HepG2 (cell line): ENCODE results near the gene NUDT13. TPM values are rescaled to one million over a fixed set of nuclear protein-coding genes. Genes with fewer than 3 reads are reported as not detected.

Source experiments
- BRD4 ChIP-seq: sonication (generic); formaldehyde crosslinking; IDR thresholded peaks from 2 replicates; pipeline ENCODE4 v1.4.0; 2020; ENCODE audit warnings: missing genetic modification reagents
- MYC ChIP-seq: sonication (generic); formaldehyde crosslinking; IDR thresholded peaks from 2 replicates; pipeline ENCODE4 v1.9.0; 2021; ENCODE audit warnings: missing genetic modification reagents, borderline replicate concordance
- PAX8 ChIP-seq: sonication (generic); formaldehyde crosslinking; IDR thresholded peaks from 2 replicates; pipeline ENCODE4 v1.8.0; 2022; ENCODE audit warnings: mild to moderate bottlenecking, missing genetic modification reagents, borderline replicate concordance
- SNRNP70 ChIP-seq: fragments of 200-400 bp; formaldehyde crosslinking; IDR thresholded peaks from 2 replicates; pipeline ENCODE4 v1.6.1; 2017; ENCODE audit warnings: mild to moderate bottlenecking, low read depth, low read length, moderate library complexity
- SRSF1 ChIP-seq: fragments of 200-400 bp; formaldehyde crosslinking; optimal IDR thresholded peaks from 2 replicates; pipeline ENCODE3; 2017; ENCODE audit warnings: mild to moderate bottlenecking, low read depth, low read length, moderate library complexity
- TBL1XR1 ChIP-seq: fragments of 150-350 bp; IDR thresholded peaks from 2 replicates; pipeline ENCODE4 v1.6.1; 2014; ENCODE audit warnings: borderline replicate concordance, low read length; ENCODE audit not compliant: partially characterized antibody
- YY1 ChIP-seq: IDR thresholded peaks from 2 replicates; pipeline ENCODE4 v1.6.1; 2011; ENCODE audit warnings: low read length, low read depth, moderate library complexity, mild to moderate bottlenecking; ENCODE audit not compliant: insufficient read depth, insufficient replicate concordance
- ZBTB10 ChIP-seq: sonication (generic); formaldehyde crosslinking; IDR thresholded peaks from 2 replicates; pipeline ENCODE4 v1.4.0; 2020; ENCODE audit warnings: missing genetic modification reagents, borderline replicate concordance
- ZIK1 ChIP-seq: sonication (generic); formaldehyde crosslinking; IDR thresholded peaks from 2 replicates; pipeline ENCODE4 v1.5.0; 2020; ENCODE audit warnings: mild to moderate bottlenecking, low read depth, missing genetic modification reagents, borderline replicate concordance
- ZKSCAN1 ChIP-seq: fragments of 150-350 bp; IDR thresholded peaks from 2 replicates; pipeline ENCODE4 v1.6.1; 2014; ENCODE audit warnings: low read length
- ZNF282 ChIP-seq: fragments of 450-650 bp; IDR thresholded peaks from 2 replicates; pipeline ENCODE4 v1.6.1; 2018; ENCODE audit not compliant: partially characterized antibody
- ZNF350 ChIP-seq: sonication (generic); formaldehyde crosslinking; IDR thresholded peaks from 2 replicates; pipeline ENCODE4 v1.4.0; 2020; ENCODE audit warnings: mild to moderate bottlenecking, low read depth, missing genetic modification reagents, borderline replicate concordance
- ZNF367 ChIP-seq: sonication (generic); formaldehyde crosslinking; IDR thresholded peaks from 2 replicates; pipeline ENCODE4 v1.4.0; 2020; ENCODE audit warnings: missing genetic modification reagents, borderline replicate concordance
- polyA plus RNA-seq, 8 experiments: library from polyadenylated mRNA; depleted of rRNA in 3 of 8; stranded (reverse) in 7 of 8; unstranded in 1 of 8; fragments of >200 nt; fragmentation: Illumina TruSeq in 4 of 8; extraction: Trizol in 4 of 8; gene quantifications; 2 replicates each; pipeline versions ENCODE4 v1.2.1 to v1.2.3, GENCODE V29; 2011 to 2016; ENCODE audit warnings: low read depth in 4 of 8, missing spikeins in 1 of 8, mixed read lengths in 1 of 8; ENCODE audit not compliant: insufficient read depth in 1 of 8
- total RNA-seq, 5 experiments: library from RNA; depleted of rRNA; stranded (reverse); fragments of >200 nt; fragmentation: Illumina TruSeq; extraction: Trizol; gene quantifications; 2 replicates each; pipeline ENCODE4 v1.2.3, GENCODE V29; 2016; ENCODE audit warnings: low read depth in 1 of 5
- TF ChIP-seq, protein P1 (sequence below): sonication (generic); formaldehyde crosslinking; IDR thresholded peaks from 2 replicates; pipeline ENCODE4 v1.4.0; 2020; ENCODE audit warnings: mild to moderate bottlenecking, missing genetic modification reagents
- TF ChIP-seq, protein P2 (sequence below): IDR thresholded peaks from 2 replicates; pipeline ENCODE4 v1.6.1; 2016; ENCODE audit warnings: low read depth, missing genetic modification reagents, missing compliant biosample characterization

The NUDT13 gene
- total and polyA plus RNA-seq, 2 of the 13 experiments (the other 11 are each of a cell fraction or from before 2014, with no cell fraction given), result 4.2 to 6.5 TPM

DNA sequence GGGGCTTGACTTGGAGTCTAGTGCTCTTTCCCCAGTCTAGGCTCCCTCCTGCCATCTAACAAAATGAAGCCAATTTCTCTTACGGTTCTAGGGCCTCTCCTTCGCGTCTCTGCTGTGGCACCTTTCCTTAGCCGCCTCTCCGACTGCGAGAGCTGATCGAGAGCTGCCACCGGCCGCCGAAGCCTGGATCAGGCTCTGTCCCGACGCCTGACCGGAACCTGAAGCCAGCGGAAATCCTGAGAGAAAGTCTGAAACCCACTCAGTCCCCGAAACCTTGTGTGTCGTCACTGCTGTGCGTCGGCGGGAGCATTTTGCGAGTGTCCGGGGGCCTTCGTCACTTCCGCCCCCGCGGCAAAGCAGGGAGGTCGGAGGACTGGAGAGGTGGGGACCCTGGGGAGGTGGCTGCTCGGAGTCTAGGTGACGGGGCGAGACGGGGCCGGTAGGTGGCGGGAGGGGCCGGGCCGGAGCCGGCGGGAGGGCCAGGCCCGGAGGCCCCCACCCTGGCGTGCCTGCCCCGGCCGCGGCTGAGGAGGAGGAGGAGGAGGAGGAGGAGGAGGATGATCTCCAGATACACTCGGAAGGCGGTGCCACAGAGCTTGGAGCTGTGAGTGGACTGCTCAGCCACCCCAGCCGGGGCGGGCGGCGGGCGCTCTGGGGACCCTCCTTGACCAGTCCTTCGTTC lies 57.7 kb downstream of the NUDT13 start, which contains the start of the genes ECD and FAM149B1 (continued):
- TF ChIP-seq TBL1XR1 (peak; percentile 23), SNRNP70 (no peak), ZIK1 (CRISPR knock-in tag) (no peak), YY1 (peak; percentile 73), MYC (CRISPR knock-in tag) (peak; percentile 72; the same call in 1 of the 2 replicates), ZBTB10 (CRISPR knock-in tag) (no peak), ZNF367 (CRISPR knock-in tag) (no peak), ZNF282 (no peak), ZKSCAN1 (peak; percentile 78), SRSF1 (peak; percentile 87), PAX8 (CRISPR knock-in tag) (0 out of 2 replicates have a peak, but pooled peaks have one; percentile 54), BRD4 (no peak; the same call in 1 of the 2 replicates), ZNF350 (peak; percentile 71; the same call in 1 of the 2 replicates)
- TF ChIP-seq, protein P1, sequence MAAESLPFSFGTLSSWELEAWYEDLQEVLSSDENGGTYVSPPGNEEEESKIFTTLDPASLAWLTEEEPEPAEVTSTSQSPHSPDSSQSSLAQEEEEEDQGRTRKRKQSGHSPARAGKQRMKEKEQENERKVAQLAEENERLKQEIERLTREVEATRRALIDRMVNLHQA, result no peak
- TF ChIP-seq, protein P2, sequence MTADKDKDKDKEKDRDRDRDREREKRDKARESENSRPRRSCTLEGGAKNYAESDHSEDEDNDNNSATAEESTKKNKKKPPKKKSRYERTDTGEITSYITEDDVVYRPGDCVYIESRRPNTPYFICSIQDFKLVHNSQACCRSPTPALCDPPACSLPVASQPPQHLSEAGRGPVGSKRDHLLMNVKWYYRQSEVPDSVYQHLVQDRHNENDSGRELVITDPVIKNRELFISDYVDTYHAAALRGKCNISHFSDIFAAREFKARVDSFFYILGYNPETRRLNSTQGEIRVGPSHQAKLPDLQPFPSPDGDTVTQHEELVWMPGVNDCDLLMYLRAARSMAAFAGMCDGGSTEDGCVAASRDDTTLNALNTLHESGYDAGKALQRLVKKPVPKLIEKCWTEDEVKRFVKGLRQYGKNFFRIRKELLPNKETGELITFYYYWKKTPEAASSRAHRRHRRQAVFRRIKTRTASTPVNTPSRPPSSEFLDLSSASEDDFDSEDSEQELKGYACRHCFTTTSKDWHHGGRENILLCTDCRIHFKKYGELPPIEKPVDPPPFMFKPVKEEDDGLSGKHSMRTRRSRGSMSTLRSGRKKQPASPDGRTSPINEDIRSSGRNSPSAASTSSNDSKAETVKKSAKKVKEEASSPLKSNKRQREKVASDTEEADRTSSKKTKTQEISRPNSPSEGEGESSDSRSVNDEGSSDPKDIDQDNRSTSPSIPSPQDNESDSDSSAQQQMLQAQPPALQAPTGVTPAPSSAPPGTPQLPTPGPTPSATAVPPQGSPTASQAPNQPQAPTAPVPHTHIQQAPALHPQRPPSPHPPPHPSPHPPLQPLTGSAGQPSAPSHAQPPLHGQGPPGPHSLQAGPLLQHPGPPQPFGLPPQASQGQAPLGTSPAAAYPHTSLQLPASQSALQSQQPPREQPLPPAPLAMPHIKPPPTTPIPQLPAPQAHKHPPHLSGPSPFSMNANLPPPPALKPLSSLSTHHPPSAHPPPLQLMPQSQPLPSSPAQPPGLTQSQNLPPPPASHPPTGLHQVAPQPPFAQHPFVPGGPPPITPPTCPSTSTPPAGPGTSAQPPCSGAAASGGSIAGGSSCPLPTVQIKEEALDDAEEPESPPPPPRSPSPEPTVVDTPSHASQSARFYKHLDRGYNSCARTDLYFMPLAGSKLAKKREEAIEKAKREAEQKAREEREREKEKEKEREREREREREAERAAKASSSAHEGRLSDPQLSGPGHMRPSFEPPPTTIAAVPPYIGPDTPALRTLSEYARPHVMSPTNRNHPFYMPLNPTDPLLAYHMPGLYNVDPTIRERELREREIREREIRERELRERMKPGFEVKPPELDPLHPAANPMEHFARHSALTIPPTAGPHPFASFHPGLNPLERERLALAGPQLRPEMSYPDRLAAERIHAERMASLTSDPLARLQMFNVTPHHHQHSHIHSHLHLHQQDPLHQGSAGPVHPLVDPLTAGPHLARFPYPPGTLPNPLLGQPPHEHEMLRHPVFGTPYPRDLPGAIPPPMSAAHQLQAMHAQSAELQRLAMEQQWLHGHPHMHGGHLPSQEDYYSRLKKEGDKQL, result no peak
